HepG2 (cell line): ENCODE results near the gene CNTNAP1. TPM values are rescaled to one million over a fixed set of nuclear protein-coding genes. Genes with fewer than 3 reads are reported as not detected.
A peak's percentile ranks its signal among the peaks of the same experiment; 100 is the strongest.

Experiments
- CERS6 ChIP-seq: sonication (generic); formaldehyde crosslinking; IDR thresholded peaks from 2 replicates; pipeline ENCODE4 v1.5.0; 2020; ENCODE audit warnings: missing genetic modification reagents
- FOXO4 ChIP-seq: sonication (generic); formaldehyde crosslinking; conservative IDR thresholded peaks from 2 replicates; pipeline ENCODE4 v1.8.1; 2023; ENCODE audit warnings: missing genetic modification reagents
- FOXP4 ChIP-seq: sonication (generic); formaldehyde crosslinking; IDR thresholded peaks from 2 replicates; pipeline ENCODE4 v1.4.0; 2020; ENCODE audit warnings: missing genetic modification reagents
- JUN ChIP-seq: sonication (generic); formaldehyde crosslinking; IDR thresholded peaks from 2 replicates; pipeline ENCODE4 v1.4.0; 2020; ENCODE audit warnings: mild to moderate bottlenecking, missing genetic modification reagents
- MLLT10 ChIP-seq: sonication (generic); formaldehyde crosslinking; IDR thresholded peaks from 2 replicates; pipeline ENCODE4 v1.4.0; 2020; ENCODE audit warnings: missing genetic modification reagents
- NFIC ChIP-seq: IDR thresholded peaks from 2 replicates; pipeline ENCODE4 v1.6.1; 2012; ENCODE audit warnings: mild to moderate bottlenecking, low read length, inconsistent platforms
- NR1H2 ChIP-seq: sonication (generic); formaldehyde crosslinking; IDR thresholded peaks from 2 replicates; pipeline ENCODE4 v1.8.1; 2022; ENCODE audit warnings: low read depth, missing genetic modification reagents, borderline replicate concordance
- ZMYM4 ChIP-seq: sonication (generic); formaldehyde crosslinking; IDR thresholded peaks from 2 replicates; pipeline ENCODE4 v1.8.1; 2023; ENCODE audit warnings: mild to moderate bottlenecking, missing genetic modification reagents
- ZNF12 ChIP-seq: sonication (generic); formaldehyde crosslinking; IDR thresholded peaks from 2 replicates; pipeline ENCODE4 v1.5.0; 2020; ENCODE audit warnings: missing genetic modification reagents
- ZNF318 ChIP-seq: sonication (generic); formaldehyde crosslinking; IDR thresholded peaks from 2 replicates; pipeline ENCODE4 v1.4.0; 2020; ENCODE audit warnings: mild to moderate bottlenecking, missing genetic modification reagents
- ZNF350 ChIP-seq: sonication (generic); formaldehyde crosslinking; IDR thresholded peaks from 2 replicates; pipeline ENCODE4 v1.4.0; 2020; ENCODE audit warnings: mild to moderate bottlenecking, low read depth, missing genetic modification reagents, borderline replicate concordance
- ZNF720 ChIP-seq: sonication (generic); formaldehyde crosslinking; IDR thresholded peaks from 2 replicates; pipeline ENCODE4 v1.4.0; 2020; ENCODE audit warnings: missing genetic modification reagents
- polyA plus RNA-seq, 8 experiments: library from polyadenylated mRNA; depleted of rRNA in 3 of 8; stranded (reverse) in 7 of 8; unstranded in 1 of 8; fragments of >200 nt; fragmentation: Illumina TruSeq in 4 of 8; extraction: Trizol in 4 of 8; gene quantifications; 2 replicates each; pipeline versions ENCODE4 v1.2.1 to v1.2.3, GENCODE V29; 2011 to 2016; ENCODE audit warnings: low read depth in 4 of 8, missing spikeins in 1 of 8, mixed read lengths in 1 of 8; ENCODE audit not compliant: insufficient read depth in 1 of 8
- total RNA-seq, 5 experiments: library from RNA; depleted of rRNA; stranded (reverse); fragments of >200 nt; fragmentation: Illumina TruSeq; extraction: Trizol; gene quantifications; 2 replicates each; pipeline ENCODE4 v1.2.3, GENCODE V29; 2016; ENCODE audit warnings: low read depth in 1 of 5

CNTNAP1 gene
- total and polyA plus RNA-seq, 2 of the 13 experiments (the other 11 are each of a cell fraction or from before 2014, with no cell fraction given), result 4.5 to 7.7 TPM

GRCh38 chr17:42744806-42745617 lies 62.7 kb downstream of the CNTNAP1 start, which contains the start of gene EZH1 (continued):
- TF ChIP-seq CERS6 (CRISPR knock-in tag) (no peak; the same call in 1 of the 2 replicates), MLLT10 (no peak), NFIC (no peak), NR1H2 (CRISPR knock-in tag) (peak; percentile 83; the same call in 1 of the 2 replicates), FOXO4 (CRISPR knock-in tag) (0 out of 2 replicates have a peak, but pooled peaks have one; percentile 3), ZNF318 (CRISPR knock-in tag) (peak; percentile 56; the same call in 1 of the 2 replicates), FOXP4 (CRISPR knock-in tag) (no peak; the same call in 1 of the 2 replicates), ZNF12 (peak; percentile 38; the same call in 1 of the 2 replicates), ZMYM4 (CRISPR knock-in tag) (peak; percentile 36; the same call in 1 of the 2 replicates), JUN (peak; percentile 18; the same call in 1 of the 2 replicates), ZNF350 (no peak; the same call in 1 of the 2 replicates), ZNF720 (CRISPR knock-in tag) (peak; percentile 52; the same call in 1 of the 2 replicates)
